ENCODE measurements around the gene NTRK2. TPM values are rescaled to one million over a fixed set of nuclear protein-coding genes. Genes with fewer than 3 reads are reported as not detected.

Gene NTRK2
- polyA plus RNA-seq, 1 experiment: 2.0 TPM

- TF ChIP-seq CTCF (IDR thresholded peaks at IDR 0.05; ENCODE audit: insufficient read depth, low read depth, low read length): no peak
- ChIA-PET CTCF (no interaction called here), POLR2A (no interaction called here)
- no peak for DNase-seq (ENCODE audit: low read depth)
- Histone ChIP-seq H3K27me3 (ENCODE audit: control insufficient read depth, insufficient read depth, low read length) (no peaks in the 10 kb centered on the region), H3K4me3 (ENCODE audit: low read depth, low read length) (no peak overlapping the region), H3K36me3 (ENCODE audit: control insufficient read depth, insufficient read depth, low read length) (no peaks in the 10 kb centered on the region)
Measured at GRCh38 chr9:84919440-84919839, 249.9 kb downstream of the NTRK2 start.

- DNase-seq (ENCODE audit: low read depth): no peak
- no peaks in the 10 kb centered on the region for H3K27me3 ChIP-seq (ENCODE audit: control insufficient read depth, insufficient read depth, low read length)
- H3K36me3 ChIP-seq (ENCODE audit: control insufficient read depth, insufficient read depth, low read length): no peaks in the 10 kb centered on the region
- H3K4me3 ChIP-seq (ENCODE audit: low read depth, low read length): no peak overlapping the region
- CTCF ChIA-PET: interaction anchor here (1.7 kb wide), 1 partner anchor 10 kb away, joined by 10 read pairs; no protein-coding TSS in a partner anchor
- no peak for TF ChIP-seq CTCF (IDR thresholded peaks at IDR 0.05; ENCODE audit: insufficient read depth, low read depth, low read length)
- POLR2A ChIA-PET: no interaction called here
Measured at GRCh38 chr9:84921175-84921574, 251.6 kb downstream of the NTRK2 start.

- ChIA-PET POLR2A (no interaction called here), CTCF (interaction anchor here (0.5 to 1.7 kb wide), 2 partner anchors 9 to 223 kb away, joined by 7 to 10 read pairs; no protein-coding TSS in a partner anchor)
- no peaks in the 10 kb centered on the region for H3K36me3 ChIP-seq (ENCODE audit: control insufficient read depth, insufficient read depth, low read length)
- H3K4me3 ChIP-seq (ENCODE audit: low read depth, low read length): no peak overlapping the region
- no peak for DNase-seq (ENCODE audit: low read depth)
- no peaks in the 10 kb centered on the region for H3K27me3 ChIP-seq (ENCODE audit: control insufficient read depth, insufficient read depth, low read length)
- TF ChIP-seq CTCF (IDR thresholded peaks at IDR 0.05; ENCODE audit: insufficient read depth, low read depth, low read length): no peak
Measured at GRCh38 chr9:84922051-84922450, 252.5 kb downstream of the NTRK2 start.

GRCh38 chr9:84924266-84924665, 254.7 kb downstream of the NTRK2 start:
- no peak overlapping the region for H3K4me3 ChIP-seq (ENCODE audit: low read depth, low read length)
- no peaks in the 10 kb centered on the region for H3K36me3 ChIP-seq (ENCODE audit: control insufficient read depth, insufficient read depth, low read length)
- H3K27me3 ChIP-seq (ENCODE audit: control insufficient read depth, insufficient read depth, low read length): no peaks in the 10 kb centered on the region
- DNase-seq (ENCODE audit: low read depth): no peak
- ChIA-PET CTCF (no interaction called here), POLR2A (no interaction called here)
- no peak for TF ChIP-seq CTCF (IDR thresholded peaks at IDR 0.05; ENCODE audit: insufficient read depth, low read depth, low read length)

GRCh38 chr9:84925225-84925872, 255.8 kb downstream of the NTRK2 start:
- no peak for TF ChIP-seq CTCF (IDR thresholded peaks at IDR 0.05; ENCODE audit: insufficient read depth, low read depth, low read length)
- DNase-seq (ENCODE audit: low read depth): no peak
- CTCF ChIA-PET: no interaction called here
- POLR2A ChIA-PET: no interaction called here
- H3K36me3 ChIP-seq (ENCODE audit: control insufficient read depth, insufficient read depth, low read length): no peaks in the 10 kb centered on the region
- no peak overlapping the region for H3K4me3 ChIP-seq (ENCODE audit: low read depth, low read length)
- H3K27me3 ChIP-seq (ENCODE audit: control insufficient read depth, insufficient read depth, low read length): no peaks in the 10 kb centered on the region
